Activated B cell treated with CpG ODN at 0.5 μM for 24 hours (primary cell): ENCODE data around the gene JARID2. TPM values are rescaled to one million over a fixed set of nuclear protein-coding genes. Genes with fewer than 3 reads are reported as not detected.

ENCODE experiments used
- ATAC-seq: fragments of 200-7000 bp; cut with Tn5 transposase; one replicate; pipeline ENCODE4 v1.10.0; 2021; ENCODE audit warnings: low read depth, mild to moderate bottlenecking, moderate library complexity
- CTCF ChIA-PET: fragments of 350-600 bp; sonication (Branson Sonifier 250); formaldehyde crosslinking; loops from one replicate; lab custom pipeline; 2021; ENCODE audit warnings: antibody characterized with exemption; lab: Charles Lee
- POLR2A ChIA-PET: fragments of 350-600 bp; sonication (Branson Sonifier 250); formaldehyde crosslinking; loops from one replicate; lab custom pipeline; 2021; ENCODE audit warnings: antibody characterized with exemption; lab: Charles Lee
- DNase-seq: peaks from one replicate; pipeline ENCODE4 v3.0.0; 2022
- H3K27ac Mint-ChIP-seq: one replicate; pipeline ENCODE4 v1.8.0; 2020; ENCODE audit warnings: mixed read lengths
- H3K27me3 Mint-ChIP-seq: one replicate; pipeline ENCODE4 v1.8.0; 2021; ENCODE audit warnings: mixed read lengths
- H3K36me3 Mint-ChIP-seq: one replicate; pipeline ENCODE4 v1.8.0; 2021; ENCODE audit warnings: low read depth, mixed read lengths
- H3K4me1 Mint-ChIP-seq: one replicate; pipeline ENCODE4 v1.8.0; 2021; ENCODE audit warnings: mixed read lengths
- H3K4me3 Mint-ChIP-seq: one replicate; pipeline ENCODE4 v1.8.0; 2020; ENCODE audit warnings: mild to moderate bottlenecking, mixed read lengths
- H3K9me3 Mint-ChIP-seq: one replicate; pipeline ENCODE4 v1.8.0; 2020; ENCODE audit warnings: mixed read lengths
- CTCF ChIP-seq: fragments of 200-600 bp; IDR thresholded peaks from one replicate; pipeline ENCODE4 v1.8.0; 2022; ENCODE audit warnings: antibody characterized with exemption, mild to moderate bottlenecking
- intact Hi-C: fragments of 100-400 bp; cut with micrococcal nuclease; formaldehyde crosslinking; loops from one replicate; pipeline ENCODE4 v1.15.1; 2024
- total RNA-seq: library from RNA; stranded (reverse); gene quantifications from 2 replicates; pipeline ENCODE4 v1.2.3, GENCODE V29; 2022

Gene JARID2
- total RNA-seq, 1 donor from 2014 or later = 28.5 TPM

- H3K4me1 Mint-ChIP-seq = peaks cover 67% of the 10 kb centered on the region
- intact Hi-C loops = loop anchor here (1.0 to 5.0 kb wide), 4 partner anchors 114 to 1534 kb away; no protein-coding TSS in a partner anchor
- DNase-seq (no peak), ATAC-seq (peak; percentile 71)
- peak overlapping the region; percentile 5 for H3K27ac Mint-ChIP-seq
- no peak for TF ChIP-seq CTCF
- H3K4me3 Mint-ChIP-seq = no peak overlapping the region
- H3K36me3 Mint-ChIP-seq = peaks cover 9% of the 10 kb centered on the region
- ChIA-PET POLR2A (no interaction called here), CTCF (interaction anchor here (0.7 to 2.0 kb wide), 11 partner anchors 9 to 192 kb away, joined by 3 to 7 read pairs (median 3); no protein-coding TSS in a partner anchor)
- H3K9me3 Mint-ChIP-seq = no peaks in the 10 kb centered on the region
- H3K27me3 Mint-ChIP-seq = no peaks in the 10 kb centered on the region
These were observed 195.5 kb downstream of the JARID2 start for GRCh38 chr6:15441215-15441868.

- no peaks in the 10 kb centered on the region for H3K27me3 Mint-ChIP-seq
- H3K36me3 Mint-ChIP-seq = peaks cover 9% of the 10 kb centered on the region
- H3K4me3 Mint-ChIP-seq = no peak overlapping the region
- ChIA-PET POLR2A (no interaction called here), CTCF (interaction anchor here (1.0 to 2.0 kb wide), 4 partner anchors 15 to 1230 kb away, joined by 3 to 7 read pairs (median 5); no protein-coding TSS in a partner anchor)
- H3K9me3 Mint-ChIP-seq = no peaks in the 10 kb centered on the region
- peaks cover 67% of the 10 kb centered on the region for H3K4me1 Mint-ChIP-seq
- no peak for DNase-seq
- intact Hi-C loops = loop anchor here (1.0 to 5.0 kb wide), 4 partner anchors 115 to 1535 kb away; no protein-coding TSS in a partner anchor
- ATAC-seq = no peak
- TF ChIP-seq CTCF = no peak
- H3K27ac Mint-ChIP-seq = no peak overlapping the region
These were observed 196.1 kb downstream of the JARID2 start for GRCh38 chr6:15441981-15442380.

- Mint-ChIP-seq H3K4me3 (no peak overlapping the region), H3K4me1 (peaks cover 67% of the 10 kb centered on the region), H3K27ac (peak overlapping the region; percentile 16)
These were observed 196.6 kb downstream of the JARID2 start for GRCh38 chr6:15442467-15442866.

GRCh38 chr6:15443119-15443830 lies 197.4 kb downstream of the JARID2 start:
- ATAC-seq (no peak), DNase-seq (no peak)
- H3K27ac Mint-ChIP-seq = no peak overlapping the region
- H3K36me3 Mint-ChIP-seq = peaks cover 9% of the 10 kb centered on the region
- TF ChIP-seq CTCF = no peak
- CTCF ChIA-PET = interaction anchor here (0.6 to 1.1 kb wide), 2 partner anchors 9 to 410 kb away, joined by 4 to 5 read pairs; no protein-coding TSS in a partner anchor
- H3K9me3 Mint-ChIP-seq = no peaks in the 10 kb centered on the region
- POLR2A ChIA-PET = no interaction called here
- H3K27me3 Mint-ChIP-seq = no peaks in the 10 kb centered on the region
- peaks cover 67% of the 10 kb centered on the region for H3K4me1 Mint-ChIP-seq
- no peak overlapping the region for H3K4me3 Mint-ChIP-seq
- intact Hi-C loops = loop anchor here (5.0 kb wide), 1 partner anchor 1536 kb away; no protein-coding TSS in a partner anchor

More at GRCh38 chr6:15442467-15442866, 196.6 kb downstream of the JARID2 start:
- CTCF ChIA-PET = interaction anchor here (1.0 to 2.0 kb wide), 2 partner anchors 26 to 1231 kb away, joined by 3 to 7 read pairs; no protein-coding TSS in a partner anchor
- ATAC-seq = no peak
- no peaks in the 10 kb centered on the region for H3K27me3 Mint-ChIP-seq
- intact Hi-C loops = loop anchor here (5.0 kb wide), 1 partner anchor 1535 kb away; no protein-coding TSS in a partner anchor
- H3K36me3 Mint-ChIP-seq = peaks cover 9% of the 10 kb centered on the region
- H3K9me3 Mint-ChIP-seq = no peaks in the 10 kb centered on the region
- no peak for TF ChIP-seq CTCF
- DNase-seq = no peak
- POLR2A ChIA-PET = no interaction called here
